GM20431 (cell line): ENCODE results near the gene SBK1.

Experiments
- in situ Hi-C: fragments of 300-500 bp; cut with MseI, MboI; formaldehyde crosslinking; loops from one replicate; pipeline ENCODE4 v1.15.0; 2020; ENCODE audit warnings: low sequenced_read_pairs; ENCODE audit not compliant: unreplicated experiment

The SBK1 gene

GRCh38 chr16:28303132-28303531, 10.8 kb downstream of the SBK1 start:
- in situ Hi-C loops = no loop called here

GRCh38 chr16:28304214-28304613, 11.9 kb downstream of the SBK1 start:
- in situ Hi-C loops = no loop called here

- in situ Hi-C loops = no loop called here
Observed at GRCh38 chr16:28307936-28308335, 15.6 kb downstream of the SBK1 start.

- in situ Hi-C loops = no loop called here
Observed at GRCh38 chr16:28308794-28309584, 16.7 kb downstream of the SBK1 start.

- in situ Hi-C loops = no loop called here
Observed at GRCh38 chr16:28309811-28310311, 17.5 kb downstream of the SBK1 start.

GRCh38 chr16:28310796-28311195, 18.5 kb downstream of the SBK1 start:
- in situ Hi-C loops = no loop called here

- in situ Hi-C loops = no loop called here
Observed at GRCh38 chr16:28311413-28311812, 19.1 kb downstream of the SBK1 start.

- in situ Hi-C loops = no loop called here
Observed at GRCh38 chr16:28311913-28312312, 19.6 kb downstream of the SBK1 start.

GRCh38 chr16:28312327-28312726, 20.0 kb downstream of the SBK1 start:
- in situ Hi-C loops = no loop called here

GRCh38 chr16:28313587-28313986, 21.3 kb downstream of the SBK1 start:
- in situ Hi-C loops = no loop called here

GRCh38 chr16:28316054-28316453, 23.7 kb downstream of the SBK1 start:
- in situ Hi-C loops = no loop called here

GRCh38 chr16:28317040-28317880, 24.9 kb downstream of the SBK1 start:
- in situ Hi-C loops = no loop called here

GRCh38 chr16:28318042-28318744, 25.9 kb downstream of the SBK1 start:
- in situ Hi-C loops = no loop called here

GRCh38 chr16:28319476-28320022, 27.2 kb downstream of the SBK1 start:
- in situ Hi-C loops = no loop called here

GRCh38 chr16:28320023-28320561, 27.8 kb downstream of the SBK1 start:
- in situ Hi-C loops = no loop called here

- in situ Hi-C loops = no loop called here
Observed at GRCh38 chr16:28320741-28321140, 28.4 kb downstream of the SBK1 start.

- in situ Hi-C loops = no loop called here
Observed at GRCh38 chr16:28321700-28322411, 29.5 kb downstream of the SBK1 start.

- in situ Hi-C loops = no loop called here
Observed at GRCh38 chr16:28324235-28324886, 32.0 kb downstream of the SBK1 start.

- in situ Hi-C loops = no loop called here
Observed at GRCh38 chr16:28324887-28325279, 32.6 kb downstream of the SBK1 start.
